ENCODE data around the gene NT5DC2. TPM values are rescaled to one million over a fixed set of nuclear protein-coding genes. Genes with fewer than 3 reads are reported as not detected.

Gene NT5DC2
- total RNA-seq, 1 donor from 2014 or later: 309 TPM

DNA sequence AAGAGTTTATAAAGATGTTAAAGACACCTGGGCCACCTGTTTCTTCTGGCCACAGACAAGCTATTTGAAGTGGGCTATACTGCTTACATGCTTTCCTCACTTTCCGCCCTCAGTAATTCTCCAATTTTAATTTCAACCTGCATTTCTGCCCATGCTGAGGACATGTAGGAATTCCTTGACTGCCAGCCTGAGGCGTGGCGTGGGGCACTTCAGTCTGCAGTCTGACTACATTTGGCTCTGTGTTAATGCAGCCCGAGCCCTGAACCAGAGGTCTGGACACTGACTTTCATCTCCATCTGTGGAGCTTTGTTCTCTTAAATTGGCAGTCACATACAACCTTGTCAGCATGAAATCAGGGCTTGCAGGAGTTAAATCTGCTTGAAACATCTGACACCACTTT lies 11.3 kb upstream of the NT5DC2 start:
- Mint-ChIP-seq H3K4me1 (ENCODE audit: low read depth) (peaks cover 25% of the 10 kb centered on the region), H3K9me3 (ENCODE audit: low read depth) (no peaks in the 10 kb centered on the region), H3K36me3 (ENCODE audit: low read depth) (peaks cover 15% of the 10 kb centered on the region), H3K4me3 (ENCODE audit: unreplicated experiment) (no peak overlapping the region), H3K27ac (ENCODE audit: unreplicated experiment) (no peak overlapping the region), H3K27me3 (ENCODE audit: low read depth) (no peaks in the 10 kb centered on the region)
- no peak for DNase-seq (ENCODE audit: low spot score)
- TF ChIP-seq, protein P1, sequence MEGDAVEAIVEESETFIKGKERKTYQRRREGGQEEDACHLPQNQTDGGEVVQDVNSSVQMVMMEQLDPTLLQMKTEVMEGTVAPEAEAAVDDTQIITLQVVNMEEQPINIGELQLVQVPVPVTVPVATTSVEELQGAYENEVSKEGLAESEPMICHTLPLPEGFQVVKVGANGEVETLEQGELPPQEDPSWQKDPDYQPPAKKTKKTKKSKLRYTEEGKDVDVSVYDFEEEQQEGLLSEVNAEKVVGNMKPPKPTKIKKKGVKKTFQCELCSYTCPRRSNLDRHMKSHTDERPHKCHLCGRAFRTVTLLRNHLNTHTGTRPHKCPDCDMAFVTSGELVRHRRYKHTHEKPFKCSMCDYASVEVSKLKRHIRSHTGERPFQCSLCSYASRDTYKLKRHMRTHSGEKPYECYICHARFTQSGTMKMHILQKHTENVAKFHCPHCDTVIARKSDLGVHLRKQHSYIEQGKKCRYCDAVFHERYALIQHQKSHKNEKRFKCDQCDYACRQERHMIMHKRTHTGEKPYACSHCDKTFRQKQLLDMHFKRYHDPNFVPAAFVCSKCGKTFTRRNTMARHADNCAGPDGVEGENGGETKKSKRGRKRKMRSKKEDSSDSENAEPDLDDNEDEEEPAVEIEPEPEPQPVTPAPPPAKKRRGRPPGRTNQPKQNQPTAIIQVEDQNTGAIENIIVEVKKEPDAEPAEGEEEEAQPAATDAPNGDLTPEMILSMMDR (IDR thresholded peaks at IDR 0.05): no peak

- Mint-ChIP-seq H3K27ac (ENCODE audit: unreplicated experiment) (no peak overlapping the region), H3K4me1 (ENCODE audit: low read depth) (peaks cover 53% of the 10 kb centered on the region), H3K27me3 (ENCODE audit: low read depth) (no peaks in the 10 kb centered on the region), H3K36me3 (ENCODE audit: low read depth) (peaks cover 13% of the 10 kb centered on the region), H3K9me3 (ENCODE audit: low read depth) (no peaks in the 10 kb centered on the region), H3K4me3 (ENCODE audit: unreplicated experiment) (no peak overlapping the region)
- TF ChIP-seq, protein P1 (IDR thresholded peaks at IDR 0.05): no peak
- no peak for DNase-seq (ENCODE audit: low spot score)
Measured at GRCh38 chr3:52541050-52541449, 7.4 kb upstream of the NT5DC2 start.

DNA sequence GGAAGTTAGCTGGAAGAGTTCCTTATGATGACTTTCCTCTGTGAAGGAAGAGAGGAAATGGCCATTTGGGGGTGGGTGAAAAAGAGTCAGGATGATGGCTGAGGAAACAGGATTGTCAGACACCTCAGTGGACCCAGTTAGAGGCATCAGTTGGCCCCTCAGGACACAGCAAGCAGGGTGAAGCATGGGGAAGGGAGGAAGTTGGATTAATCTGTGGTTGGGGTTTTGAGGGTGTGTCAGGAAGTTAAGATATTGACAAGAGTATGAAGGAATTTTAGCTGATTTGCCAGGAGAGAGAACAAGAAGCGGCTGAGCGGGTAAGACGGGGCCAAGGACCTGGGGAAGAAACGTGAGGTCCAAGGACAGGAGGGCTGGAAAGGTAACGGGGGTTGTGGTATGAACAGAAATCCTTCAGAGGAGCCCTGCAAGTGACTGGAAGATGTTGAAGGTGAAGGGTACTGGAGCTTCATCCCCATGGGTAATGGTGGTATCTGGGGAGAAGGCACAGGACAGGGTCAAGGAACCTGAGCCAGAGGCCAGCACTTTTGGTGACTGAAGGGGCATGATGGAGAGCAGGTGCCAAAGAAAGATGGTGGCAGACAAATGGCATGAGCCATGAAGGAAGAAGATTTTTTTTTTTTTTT lies 5.5 kb upstream of the NT5DC2 start:
- H3K27ac Mint-ChIP-seq (ENCODE audit: unreplicated experiment): peak overlapping the region; percentile 82
- DNase-seq (ENCODE audit: low spot score): no peak
- H3K36me3 Mint-ChIP-seq (ENCODE audit: low read depth): peaks cover 13% of the 10 kb centered on the region
- no peaks in the 10 kb centered on the region for H3K27me3 Mint-ChIP-seq (ENCODE audit: low read depth)
- peaks cover 52% of the 10 kb centered on the region for H3K4me1 Mint-ChIP-seq (ENCODE audit: low read depth)
- H3K9me3 Mint-ChIP-seq (ENCODE audit: low read depth): no peaks in the 10 kb centered on the region
- H3K4me3 Mint-ChIP-seq (ENCODE audit: unreplicated experiment): peak overlapping the region; percentile 98
- TF ChIP-seq, protein P1 (IDR thresholded peaks at IDR 0.05): no peak

DNA sequence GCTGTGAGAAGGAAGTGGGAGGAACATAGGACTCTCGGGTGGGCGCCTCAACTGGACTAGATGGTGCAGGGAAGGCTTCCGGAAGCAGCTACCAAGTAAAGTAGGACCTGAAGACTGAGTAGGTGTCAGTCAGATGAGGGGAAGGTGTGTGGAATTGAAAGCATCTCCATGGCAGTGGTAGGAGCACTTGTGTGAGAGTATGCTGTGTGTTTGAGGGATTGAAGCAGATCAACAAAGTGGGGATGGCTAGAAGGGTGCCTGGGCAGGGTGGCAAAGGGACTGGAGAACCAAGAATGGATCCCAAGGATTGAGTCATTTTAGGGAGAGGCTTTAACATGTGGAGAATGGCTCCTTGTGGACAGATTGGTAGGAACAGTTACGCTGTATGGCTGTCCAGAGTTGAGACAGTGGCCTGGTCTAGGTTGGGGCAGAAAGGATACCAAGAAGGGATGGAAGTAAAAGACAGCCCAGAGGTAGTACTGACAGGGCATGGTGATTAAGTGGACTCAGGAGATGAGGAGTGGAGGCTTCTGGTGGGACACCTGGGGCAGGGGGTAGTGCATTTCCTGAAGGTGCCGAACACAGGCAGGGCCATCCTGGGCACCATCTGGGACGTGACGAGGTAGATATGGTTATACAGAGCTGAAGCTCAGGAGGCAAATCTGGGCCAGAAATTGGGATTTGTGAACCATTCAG lies 4.2 kb upstream of the NT5DC2 start:
- TF ChIP-seq, protein P1 (IDR thresholded peaks at IDR 0.05): no peak
- Mint-ChIP-seq H3K4me1 (ENCODE audit: low read depth) (peaks cover 52% of the 10 kb centered on the region), H3K27me3 (ENCODE audit: low read depth) (no peaks in the 10 kb centered on the region)

DNA sequence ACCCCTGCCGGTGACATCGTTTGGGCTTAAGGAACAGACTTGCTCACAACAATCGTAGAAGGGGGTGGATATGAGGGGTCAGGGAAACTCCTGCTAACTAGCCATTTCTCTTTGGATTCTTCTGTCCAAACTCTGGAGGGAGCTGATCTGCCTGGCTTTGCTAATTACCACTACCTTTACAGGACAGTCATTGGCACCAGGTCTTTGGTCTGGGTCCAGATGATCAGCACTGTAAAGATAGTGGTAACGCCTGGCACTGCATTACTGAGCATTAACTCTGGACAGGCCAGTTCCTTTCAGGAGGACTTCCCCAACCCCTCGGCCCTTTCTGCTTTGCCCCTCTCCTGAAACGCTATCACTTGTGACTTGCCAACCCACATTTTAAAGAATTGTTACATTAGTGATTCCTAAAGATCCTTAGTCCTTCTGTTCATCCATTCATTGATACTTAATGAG lies 3.5 kb upstream of the NT5DC2 start:
- H3K27me3 Mint-ChIP-seq (ENCODE audit: low read depth): no peaks in the 10 kb centered on the region
- H3K4me1 Mint-ChIP-seq (ENCODE audit: low read depth): peaks cover 57% of the 10 kb centered on the region

More for the DNA sequence above, 4.2 kb upstream of the NT5DC2 start:
- H3K4me3 Mint-ChIP-seq (ENCODE audit: unreplicated experiment): peak overlapping the region; percentile 98
- H3K27ac Mint-ChIP-seq (ENCODE audit: unreplicated experiment): peak overlapping the region; percentile 97
- H3K36me3 Mint-ChIP-seq (ENCODE audit: low read depth): peaks cover 12% of the 10 kb centered on the region
- no peaks in the 10 kb centered on the region for H3K9me3 Mint-ChIP-seq (ENCODE audit: low read depth)
- DNase-seq (ENCODE audit: low spot score): no peak

More for the DNA sequence above, 3.5 kb upstream of the NT5DC2 start:
- Mint-ChIP-seq H3K27ac (ENCODE audit: unreplicated experiment) (peak overlapping the region; percentile 97), H3K36me3 (ENCODE audit: low read depth) (peaks cover 12% of the 10 kb centered on the region), H3K9me3 (ENCODE audit: low read depth) (no peaks in the 10 kb centered on the region), H3K4me3 (ENCODE audit: unreplicated experiment) (peak overlapping the region; percentile 98)
- TF ChIP-seq, protein P1 (IDR thresholded peaks at IDR 0.05): no peak
- no peak for DNase-seq (ENCODE audit: low spot score)
